Measurements from ENCODE around the gene RABEP2.
A peak's percentile ranks its signal among the peaks of the same experiment; 100 is the strongest.
"Not testable (repeated sequence)": the region's sequence is repeated elsewhere in the genome, so short reads cannot be mapped to it uniquely, and the experiment has no call there.

The RABEP2 gene

GRCh38 chr16:28903344-28904042, 21.5 kb downstream of the RABEP2 start:
- DNase-seq (ENCODE audit: low read depth): no peak

- DNase-seq (ENCODE audit: low read depth): no peak
Measured at GRCh38 chr16:28902909-28903308, 22.1 kb downstream of the RABEP2 start.

GRCh38 chr16:28901862-28902261, 23.2 kb downstream of the RABEP2 start:
- no peak for DNase-seq (ENCODE audit: low read depth)

- no peak for DNase-seq (ENCODE audit: low read depth)
Measured at GRCh38 chr16:28900601-28901000, 24.4 kb downstream of the RABEP2 start.

GRCh38 chr16:28899882-28900590, 25.0 kb downstream of the RABEP2 start:
- no peak for DNase-seq (ENCODE audit: low read depth)

- DNase-seq (ENCODE audit: low read depth): no peak
Measured at GRCh38 chr16:28898942-28899341, 26.1 kb downstream of the RABEP2 start.

GRCh38 chr16:28898266-28898665, 26.8 kb downstream of the RABEP2 start:
- no peak for DNase-seq (ENCODE audit: low read depth)

GRCh38 chr16:28897826-28898225, 27.2 kb downstream of the RABEP2 start:
- DNase-seq (ENCODE audit: low read depth): no peak

GRCh38 chr16:28895609-28896008, 29.4 kb downstream of the RABEP2 start:
- DNase-seq (ENCODE audit: low read depth): no peak

GRCh38 chr16:28893291-28893690, 31.7 kb downstream of the RABEP2 start:
- DNase-seq (ENCODE audit: low read depth): no peak

GRCh38 chr16:28891964-28892890, 32.8 kb downstream of the RABEP2 start:
- no peak for DNase-seq (ENCODE audit: low read depth)

- not testable (repeated sequence) for DNase-seq (ENCODE audit: low read depth)
Measured at GRCh38 chr16:28890355-28890754, 34.7 kb downstream of the RABEP2 start.

- no peak for DNase-seq (ENCODE audit: low read depth)
Measured at GRCh38 chr16:28886945-28887344, 38.1 kb downstream of the RABEP2 start.

GRCh38 chr16:28884045-28884444, 41.0 kb downstream of the RABEP2 start:
- DNase-seq (ENCODE audit: low read depth): no peak

- DNase-seq (ENCODE audit: low read depth): no peak
Measured at GRCh38 chr16:28883221-28883996, 41.6 kb downstream of the RABEP2 start.

GRCh38 chr16:28882551-28883160, 42.4 kb downstream of the RABEP2 start:
- no peak for DNase-seq (ENCODE audit: low read depth)

GRCh38 chr16:28881565-28881964, 43.5 kb downstream of the RABEP2 start:
- not testable (repeated sequence) for DNase-seq (ENCODE audit: low read depth)

- DNase-seq (ENCODE audit: low read depth): no peak
Measured at GRCh38 chr16:28880955-28881354, 44.1 kb downstream of the RABEP2 start.

GRCh38 chr16:28880589-28880915, 44.5 kb downstream of the RABEP2 start:
- no peak for DNase-seq (ENCODE audit: low read depth)

- DNase-seq (ENCODE audit: low read depth): peak; percentile 56
Measured at GRCh38 chr16:28879841-28880588, 45.0 kb downstream of the RABEP2 start.
